Aorta (tissue), 5 donors: ENCODE results near the gene CSH1. TPM values are rescaled to one million over a fixed set of nuclear protein-coding genes. Genes with fewer than 3 reads are reported as not detected.

Experiments used
- ATAC-seq: fragments of 200-7000 bp; cut with Tn5 transposase; one replicate; pipeline ENCODE4 v1.9.1; 2022; ENCODE audit warnings: moderate library complexity; ENCODE audit not compliant: low FRiP score
- DNase-seq, 2 donors: peaks; one replicate each; pipeline ENCODE4 v3.0.0-alpha.2; 2020
- H3K27ac ChIP-seq, 2 donors: one replicate each; pipeline ENCODE4 v1.5.1; 2013; ENCODE audit warnings: low read length in 2 of 2, mild to moderate bottlenecking in 2 of 2, moderate library complexity in 2 of 2, control low read depth in 1 of 2, inconsistent platforms in 1 of 2, low read depth in 1 of 2
- H3K27me3 ChIP-seq, 2 donors: one replicate each; pipeline ENCODE4 v1.6.1; 2013; ENCODE audit warnings: control low read depth in 1 of 2, low read length in 1 of 2, mild to moderate bottlenecking in 1 of 2, moderate library complexity in 1 of 2; ENCODE audit not compliant: insufficient read depth in 2 of 2, control insufficient read depth in 1 of 2
- H3K36me3 ChIP-seq, 2 donors: one replicate each; pipeline ENCODE4 v1.6.1; 2013; ENCODE audit warnings: control low read depth in 1 of 2, low read length in 1 of 2, mild to moderate bottlenecking in 1 of 2; ENCODE audit not compliant: insufficient read depth in 2 of 2, control insufficient read depth in 1 of 2
- H3K4me1 ChIP-seq, 2 donors: one replicate each; pipeline ENCODE4 v1.6.1; 2013; ENCODE audit warnings: low read length in 2 of 2, control low read depth in 1 of 2, mild to moderate bottlenecking in 1 of 2, moderate library complexity in 1 of 2; ENCODE audit not compliant: insufficient read depth in 2 of 2, control insufficient read depth in 1 of 2
- H3K4me3 ChIP-seq, 2 donors: one replicate each; pipeline ENCODE4 v1.5.1; 2013; ENCODE audit warnings: low read length in 2 of 2, control low read depth in 1 of 2, mild to moderate bottlenecking in 1 of 2
- H3K9me3 ChIP-seq: one replicate; pipeline ENCODE4 v1.6.1; 2013; ENCODE audit warnings: mild to moderate bottlenecking, low read length; ENCODE audit not compliant: control insufficient read depth
- WGBS, 2 donors: extraction: QIAGEN DNeasy Blood & Tissue Kit; methylation state at CpG; one replicate each; pipeline ENCODE4 v1.1.7; 2013; 5-methylcytosine and 5-hydroxymethylcytosine counted together
- intact Hi-C, 2 donors: fragments of 100-400 bp; cut with DNase I; formaldehyde crosslinking; loops; one replicate each; pipeline versions ENCODE4 v1.14.2 to v1.15.0; 2022
- polyA plus RNA-seq, 2 donors: library from polyadenylated mRNA; stranded (reverse); fragments of 200-250 nt; gene quantifications; one replicate each; pipeline ENCODE4 v1.2.3, GENCODE V29; 2013
- total RNA-seq, 2 donors: library from RNA; stranded (reverse); fragmentation: NEBNext Ultra II Directional; extraction: Animal tissue kit (Norgen Biotek cat#: 25700); gene quantifications; one replicate each; pipeline ENCODE4 v1.2.1, GENCODE V29; 2021
- donor health status: healthy with polysubstance abuse.
- donor health status: Bipolar disorder and iron deficiency.
- donor health status: DM: no; HTN: no; CAD: no.
- donor health status: DM: no; HTN: no; CAD: no.
- donor health status: DM: yes; HTN: yes; CAD: no.

The CSH1 gene
- total and polyA plus RNA-seq, 4 donors, result not detected

GRCh38 chr17:63850401-63850800 is 46.0 kb downstream of the CSH1 start:
- 94 to 96% methylated on average over 9 of the region's 9 CpGs for WGBS, 2 donors
- intact Hi-C loops, result no loop called here
- no peak for ATAC-seq

GRCh38 chr17:63848834-63849689 is 47.3 kb downstream of the CSH1 start:
- intact Hi-C loops, result loop anchor here in 1 of 2 donors (5.0 kb wide), 1 partner anchor 283 kb away; the partner anchor contains the start of gene ERN1

More at GRCh38 chr17:63850401-63850800, 46.0 kb downstream of the CSH1 start:
- H3K27ac ChIP-seq, result no peak overlapping the region
- DNase-seq, result no peak
- no peaks in the 10 kb centered on the region for H3K9me3 ChIP-seq
- no peak overlapping the region for H3K4me3 ChIP-seq
- no peaks in the 10 kb centered on the region for H3K27me3 ChIP-seq
- H3K36me3 ChIP-seq, result no peaks in the 10 kb centered on the region
- no peaks in the 10 kb centered on the region for H3K4me1 ChIP-seq

GRCh38 chr17:63847525-63848249 is 48.7 kb downstream of the CSH1 start:
- WGBS, 2 donors, result 93 to 96% methylated on average over 3 of the region's 3 CpGs
- no peak for DNase-seq
- Histone ChIP-seq H3K36me3 (no peaks in the 10 kb centered on the region), H3K4me1 (peaks cover 0 to 2% of the 10 kb centered on the region in 2 donors), H3K27me3 (no peaks in the 10 kb centered on the region), H3K27ac (no peak overlapping the region), H3K9me3 (no peaks in the 10 kb centered on the region), H3K4me3 (no peak overlapping the region)
- ATAC-seq, result no peak
- intact Hi-C loops, result loop anchor here in 1 of 2 donors (5.0 kb wide), 1 partner anchor 285 kb away; the partner anchor contains the start of gene ERN1

More at GRCh38 chr17:63848834-63849689, 47.3 kb downstream of the CSH1 start:
- no peaks in the 10 kb centered on the region for H3K9me3 ChIP-seq
- no peaks in the 10 kb centered on the region for H3K36me3 ChIP-seq
- ATAC-seq (peak; percentile 96), DNase-seq (peak; percentile 96 to 98)
- H3K27me3 ChIP-seq, result no peaks in the 10 kb centered on the region
- H3K4me1 ChIP-seq, result no peaks in the 10 kb centered on the region
- no peak overlapping the region for H3K27ac ChIP-seq
- WGBS, 2 donors, result 7 to 9% methylated on average over 71 to 82 of the region's 82 CpGs
- no peak overlapping the region for H3K4me3 ChIP-seq

GRCh38 chr17:63845509-63845908 is 50.9 kb downstream of the CSH1 start:
- DNase-seq (no peak), ATAC-seq (no peak)
- H3K4me3 ChIP-seq, result no peak overlapping the region
- H3K27me3 ChIP-seq, result no peaks in the 10 kb centered on the region
- H3K36me3 ChIP-seq, result no peaks in the 10 kb centered on the region
- 92 to 94% methylated on average over 1 of the region's 1 CpG for WGBS, 2 donors
- intact Hi-C loops, result loop anchor here in 1 of 2 donors (5.0 kb wide), 1 partner anchor 287 kb away; the partner anchor contains the start of gene ERN1
- H3K27ac ChIP-seq, result no peak overlapping the region
- H3K4me1 ChIP-seq, result peaks cover 2% of the 10 kb centered on the region in 2 donors
- no peaks in the 10 kb centered on the region for H3K9me3 ChIP-seq

Other genes with a start within 250 kb of the CSH1 start
- gene LIMD2, start 196.4 kb downstream of the CSH1 start, total RNA-seq, result 10 to 100 TPM; 15.6 to 23.1 TPM
- gene LIMD2, start 196.4 kb downstream of the CSH1 start, polyA plus RNA-seq, result 10 to 100 TPM; 20.8 to 23.1 TPM
- 10 to 100 TPM; 39.0 to 63.8 TPM for gene STRADA, start 154.8 kb downstream of the CSH1 start, total RNA-seq
- gene STRADA, start 154.8 kb downstream of the CSH1 start, polyA plus RNA-seq, result 10 to 100 TPM; 10.8 to 43.0 TPM
- 10 to 100 TPM; 62.7 to 65.8 TPM for gene CCDC47, start 123.0 kb downstream of the CSH1 start, total RNA-seq
- gene CCDC47, start 123.0 kb downstream of the CSH1 start, polyA plus RNA-seq, result 10 to 100 TPM; 27.9 to 35.2 TPM
- 100 to 1,000 TPM; 120 to 136 TPM for gene DDX42, start 122.4 kb downstream of the CSH1 start, total RNA-seq
- gene DDX42, start 122.4 kb downstream of the CSH1 start, polyA plus RNA-seq, result 10 to 100 TPM; 63.7 to 89.3 TPM
- 10 to 100 TPM; 81.1 to 92.9 TPM for gene PSMC5, start 69.1 kb downstream of the CSH1 start, total RNA-seq
- gene PSMC5, start 69.1 kb downstream of the CSH1 start, polyA plus RNA-seq, result 100 to 1,000 TPM; 144 to 208 TPM
- 10 to 100 TPM; 29.4 to 38.1 TPM for gene FTSJ3, start 68.9 kb downstream of the CSH1 start, total RNA-seq
- gene FTSJ3, start 68.9 kb downstream of the CSH1 start, polyA plus RNA-seq, result 10 to 100 TPM; 10.0 to 30.0 TPM
- 10 to 100 TPM; 43.0 to 69.7 TPM for gene SMARCD2, start 53.9 kb downstream of the CSH1 start, total RNA-seq
- gene SMARCD2, start 53.9 kb downstream of the CSH1 start, polyA plus RNA-seq, result 10 to 100 TPM; 37.9 to 61.5 TPM
- not detected for gene CSH2, start 22.9 kb downstream of the CSH1 start, total RNA-seq
- not detected for gene CSH2, start 22.9 kb downstream of the CSH1 start, polyA plus RNA-seq
- not detected for gene GH2, start 14.6 kb downstream of the CSH1 start, total RNA-seq
- gene GH2, start 14.6 kb downstream of the CSH1 start, polyA plus RNA-seq, result not detected
- gene CSHL1, start 14.7 kb upstream of the CSH1 start, total RNA-seq, result not detected
- gene CSHL1, start 14.7 kb upstream of the CSH1 start, polyA plus RNA-seq, result not detected
- gene GH1, start 22.3 kb upstream of the CSH1 start, total RNA-seq, result not detected
- not detected for gene GH1, start 22.3 kb upstream of the CSH1 start, polyA plus RNA-seq
- 1 to 10 TPM; 5.1 to 7.1 TPM for gene CD79B, start 35.8 kb upstream of the CSH1 start, total RNA-seq
- 1 to 10 TPM in 1 of 2 donors, under 1 TPM in 1; 0.50 to 6.7 TPM for gene CD79B, start 35.8 kb upstream of the CSH1 start, polyA plus RNA-seq
- 1 to 10 TPM; 1.5 to 3.2 TPM for gene SCN4A, start 76.3 kb upstream of the CSH1 start, total RNA-seq
- under 1 TPM in 1 of 2 donors, not detected in 1; 0.03 TPM for gene SCN4A, start 76.3 kb upstream of the CSH1 start, polyA plus RNA-seq
- gene PRR29, start 101.8 kb upstream of the CSH1 start, total RNA-seq, result under 1 TPM; 0.62 to 0.84 TPM
- gene PRR29, start 101.8 kb upstream of the CSH1 start, polyA plus RNA-seq, result under 1 TPM in 1 of 2 donors, not detected in 1; 0.10 TPM
- gene ICAM2, start 124.1 kb upstream of the CSH1 start, total RNA-seq, result 10 to 100 TPM; 24.9 to 36.0 TPM
- gene ICAM2, start 124.1 kb upstream of the CSH1 start, polyA plus RNA-seq, result 1 to 10 TPM; 3.9 to 9.7 TPM
- gene ERN1, start 233.6 kb upstream of the CSH1 start, total RNA-seq, result 10 to 100 TPM; 17.8 to 31.0 TPM
- gene ERN1, start 233.6 kb upstream of the CSH1 start, polyA plus RNA-seq, result 1 to 10 TPM; 1.0 to 5.2 TPM